ENCODE measurements around the gene AP1B1.

The AP1B1 gene

GRCh38 chr22:29310065-29310862 is 78.1 kb downstream of the AP1B1 start:
- TF ChIP-seq, protein P1, sequence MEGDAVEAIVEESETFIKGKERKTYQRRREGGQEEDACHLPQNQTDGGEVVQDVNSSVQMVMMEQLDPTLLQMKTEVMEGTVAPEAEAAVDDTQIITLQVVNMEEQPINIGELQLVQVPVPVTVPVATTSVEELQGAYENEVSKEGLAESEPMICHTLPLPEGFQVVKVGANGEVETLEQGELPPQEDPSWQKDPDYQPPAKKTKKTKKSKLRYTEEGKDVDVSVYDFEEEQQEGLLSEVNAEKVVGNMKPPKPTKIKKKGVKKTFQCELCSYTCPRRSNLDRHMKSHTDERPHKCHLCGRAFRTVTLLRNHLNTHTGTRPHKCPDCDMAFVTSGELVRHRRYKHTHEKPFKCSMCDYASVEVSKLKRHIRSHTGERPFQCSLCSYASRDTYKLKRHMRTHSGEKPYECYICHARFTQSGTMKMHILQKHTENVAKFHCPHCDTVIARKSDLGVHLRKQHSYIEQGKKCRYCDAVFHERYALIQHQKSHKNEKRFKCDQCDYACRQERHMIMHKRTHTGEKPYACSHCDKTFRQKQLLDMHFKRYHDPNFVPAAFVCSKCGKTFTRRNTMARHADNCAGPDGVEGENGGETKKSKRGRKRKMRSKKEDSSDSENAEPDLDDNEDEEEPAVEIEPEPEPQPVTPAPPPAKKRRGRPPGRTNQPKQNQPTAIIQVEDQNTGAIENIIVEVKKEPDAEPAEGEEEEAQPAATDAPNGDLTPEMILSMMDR (IDR thresholded peaks at IDR 0.05; ENCODE audit: unreplicated experiment in 3 of 3): no peak
- peaks cover 5% of the 10 kb centered on the region for H3K36me3 Mint-ChIP-seq (ENCODE audit: low read depth)

GRCh38 chr22:29309332-29310064 is 78.9 kb downstream of the AP1B1 start:
- TF ChIP-seq, protein P1 (IDR thresholded peaks at IDR 0.05; ENCODE audit: unreplicated experiment in 3 of 3): no peak
- peak overlapping the region; percentile 66 to 76 (median 74) for H3K4me3 Mint-ChIP-seq
- no peak overlapping the region for H3K27ac Mint-ChIP-seq
- peaks cover 5% of the 10 kb centered on the region for H3K36me3 Mint-ChIP-seq (ENCODE audit: low read depth)
- no peaks in the 10 kb centered on the region for H3K9me3 Mint-ChIP-seq
- peaks cover 34% of the 10 kb centered on the region for H3K27me3 Mint-ChIP-seq (ENCODE audit: low read depth)
- H3K4me1 Mint-ChIP-seq: peaks cover 15% of the 10 kb centered on the region

More at GRCh38 chr22:29310065-29310862, 78.1 kb downstream of the AP1B1 start:
- Mint-ChIP-seq H3K4me1 (peaks cover 17% of the 10 kb centered on the region), H3K27ac (no peak overlapping the region), H3K27me3 (ENCODE audit: low read depth) (peaks cover 37% of the 10 kb centered on the region), H3K9me3 (no peaks in the 10 kb centered on the region), H3K4me3 (peak overlapping the region; percentile 53 to 60 (median 55))

DNA sequence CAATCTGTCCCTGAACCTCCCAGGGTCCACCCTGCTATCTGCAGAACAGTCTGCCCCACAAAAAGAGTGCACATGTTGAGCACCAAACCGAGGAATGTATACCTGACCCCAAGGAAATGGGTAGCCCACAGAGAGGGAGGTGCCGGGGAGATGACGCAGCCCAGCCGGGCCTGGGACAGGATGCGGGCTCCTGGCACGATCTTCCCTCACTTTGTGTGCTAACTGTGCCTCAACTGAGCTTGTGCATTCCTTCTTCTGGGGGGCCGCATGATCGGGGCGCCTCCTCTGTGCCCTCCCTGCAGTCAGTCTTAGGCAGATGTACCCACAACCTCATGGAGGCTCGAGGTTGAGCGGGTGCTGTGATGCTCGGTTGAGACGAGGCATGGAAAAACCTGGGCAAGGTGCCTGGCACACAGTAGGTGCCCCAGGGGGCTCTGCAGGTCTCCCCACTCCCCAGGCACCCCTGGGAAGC is 79.5 kb downstream of the AP1B1 start:
- Mint-ChIP-seq H3K36me3 (ENCODE audit: low read depth) (no peaks in the 10 kb centered on the region), H3K9me3 (no peaks in the 10 kb centered on the region), H3K4me1 (peaks cover 8% of the 10 kb centered on the region), H3K27ac (no peak overlapping the region), H3K27me3 (ENCODE audit: low read depth) (peaks cover 28% of the 10 kb centered on the region), H3K4me3 (peak overlapping the region; percentile 66 to 76 (median 74))
- TF ChIP-seq, protein P1 (IDR thresholded peaks at IDR 0.05; ENCODE audit: unreplicated experiment in 3 of 3): no peak

GRCh38 chr22:29308148-29308790 is 80.1 kb downstream of the AP1B1 start:
- Mint-ChIP-seq H3K4me3 (peak overlapping the region; percentile 90 to 96 (median 96)), H3K9me3 (no peaks in the 10 kb centered on the region), H3K27me3 (ENCODE audit: low read depth) (peaks cover 22% of the 10 kb centered on the region), H3K36me3 (ENCODE audit: low read depth) (no peaks in the 10 kb centered on the region), H3K27ac (no peak overlapping the region), H3K4me1 (peaks cover 7% of the 10 kb centered on the region)
- TF ChIP-seq, protein P1 (IDR thresholded peaks at IDR 0.05; ENCODE audit: unreplicated experiment in 3 of 3): no peak

- H3K4me1 Mint-ChIP-seq: peaks cover 3% of the 10 kb centered on the region
- no peaks in the 10 kb centered on the region for H3K36me3 Mint-ChIP-seq (ENCODE audit: low read depth)
- H3K27ac Mint-ChIP-seq: peak overlapping the region in 2 of 3 experiments; percentile 35 to 51
- H3K4me3 Mint-ChIP-seq: peak overlapping the region; percentile 90 to 96 (median 96)
- H3K27me3 Mint-ChIP-seq (ENCODE audit: low read depth): peaks cover 16% of the 10 kb centered on the region
- TF ChIP-seq, protein P1 (IDR thresholded peaks at IDR 0.05; ENCODE audit: unreplicated experiment in 3 of 3): no peak
- H3K9me3 Mint-ChIP-seq: no peaks in the 10 kb centered on the region
Observed at GRCh38 chr22:29307596-29308147, 80.7 kb downstream of the AP1B1 start.

Measured in nephron (organoid).